H1 (cell line): ENCODE measurements around the gene TBX3. TPM values are rescaled to one million over a fixed set of nuclear protein-coding genes. Genes with fewer than 3 reads are reported as not detected.

Experiments used
- CTCF ChIA-PET: fragments of 300-600 bp; sonication (Branson Sonifier 250); formaldehyde crosslinking; loops from one replicate; lab custom pipeline; 2021; ENCODE audit not compliant: partially characterized antibody; lab: Charles Lee
- POLR2A ChIA-PET: fragments of 300-600 bp; sonication (Branson Sonifier 250); formaldehyde crosslinking; loops from one replicate; lab custom pipeline; 2021; ENCODE audit warnings: inconsistent platforms; ENCODE audit not compliant: partially characterized antibody; lab: Charles Lee
- DNase-seq, 2 experiments: peaks; one replicate each; pipeline versions ENCODE4 v3.0.0 to v3.0.0-alpha.2; 2010 to 2022; ENCODE audit warnings: low spot score in 2 of 2, low read depth in 1 of 2, mixed read lengths in 1 of 2
- FAIRE-seq: peaks from 2 replicates; lab custom pipeline; 2011; peaks lifted over from hg19 to GRCh38; lab: Jason Lieb, UNC
- H2AFZ ChIP-seq: 2 replicates; pipeline ENCODE4 v1.8.1; 2012; ENCODE audit warnings: low read length, inconsistent platforms
- H2AK5ac ChIP-seq: 2 replicates; pipeline ENCODE4 v1.6.1; 2013; ENCODE audit warnings: low read depth, low read length
- H2BK120ac ChIP-seq: replicated peaks from 2 replicates; pipeline ENCODE3; 2013; ENCODE audit warnings: low read depth, low read length, inconsistent platforms
- H2BK12ac ChIP-seq: 2 replicates; pipeline ENCODE4 v1.6.1; 2013; ENCODE audit warnings: low read depth, low read length
- H2BK15ac ChIP-seq: 2 replicates; pipeline ENCODE4 v1.6.1; 2013; ENCODE audit warnings: low read length
- H2BK20ac ChIP-seq: 2 replicates; pipeline ENCODE4 v1.6.1; 2013; ENCODE audit warnings: low read length
- H2BK5ac ChIP-seq: 2 replicates; pipeline ENCODE4 v1.6.1; 2013; ENCODE audit warnings: low read depth, low read length
- H3K14ac ChIP-seq: 2 replicates; pipeline ENCODE4 v1.6.1; 2013; ENCODE audit warnings: inconsistent platforms; ENCODE audit not compliant: insufficient read length
- H3K18ac ChIP-seq: 2 replicates; pipeline ENCODE4 v1.6.1; 2013; ENCODE audit warnings: low read length; ENCODE audit errors: extremely low read depth
- H3K23ac ChIP-seq: 2 replicates; pipeline ENCODE4 v1.6.1; 2013; ENCODE audit warnings: inconsistent platforms; ENCODE audit not compliant: insufficient read length
- H3K23me2 ChIP-seq: 2 replicates; pipeline ENCODE4 v1.6.1; 2013; ENCODE audit warnings: low read depth, low read length
- H3K27ac ChIP-seq: 2 replicates; pipeline ENCODE4 v1.6.1; 2011; ENCODE audit warnings: low read depth, low read length, inconsistent platforms
- H3K27me3 ChIP-seq, 4 experiments: replicated peaks in 1 of 4; 1 replicate in 1 of 4; 2 replicates in 3 of 4; pipeline versions ENCODE4 v1.6.1 to v1.8.1; 2011 to 2013; ENCODE audit warnings: low read length in 3 of 4, mild to moderate bottlenecking in 3 of 4, inconsistent platforms in 2 of 4, mixed read lengths in 2 of 4, moderate library complexity in 1 of 4; ENCODE audit not compliant: control insufficient read depth in 3 of 4, insufficient read depth in 3 of 4; ENCODE audit errors: extremely low read depth in 1 of 4
- H3K36me3 ChIP-seq, 4 experiments: 2 replicates each; pipeline versions ENCODE4 v1.6.1 to v1.8.1; 2011 to 2013; ENCODE audit warnings: mild to moderate bottlenecking in 4 of 4, low read length in 3 of 4, moderate library complexity in 2 of 4, control low read depth in 1 of 4, inconsistent platforms in 1 of 4; ENCODE audit not compliant: insufficient read depth in 4 of 4, control insufficient read depth in 2 of 4
- H3K4ac ChIP-seq: replicated peaks from 2 replicates; pipeline ENCODE3; 2013; ENCODE audit warnings: low read length, low read depth, mixed read lengths, inconsistent platforms; ENCODE audit not compliant: insufficient read length
- H3K4me1 ChIP-seq, 4 experiments: replicated peaks in 1 of 4; 1 replicate in 1 of 4; 2 replicates in 3 of 4; pipeline versions ENCODE4 v1.6.1 to v1.8.1; 2011 to 2013; ENCODE audit warnings: low read length in 3 of 4, inconsistent platforms in 2 of 4, mixed read lengths in 1 of 4; ENCODE audit not compliant: insufficient read depth in 4 of 4, control insufficient read depth in 3 of 4
- H3K4me2 ChIP-seq, 2 experiments: 2 replicates each; pipeline versions ENCODE4 v1.6.1 to v1.8.1; 2011 to 2013; ENCODE audit warnings: low read depth in 2 of 2, low read length in 2 of 2, control low read depth in 1 of 2, inconsistent platforms in 1 of 2, mild to moderate bottlenecking in 1 of 2; ENCODE audit not compliant: insufficient read depth in 1 of 2
- H3K4me3 ChIP-seq, 4 experiments: fragments of 200-600, 300-600 bp in 1 of 4; sonication (generic), shearing (Covaris generic), sonication (Bioruptor Twin) in 1 of 4; 2 replicates each; pipeline versions ENCODE4 v1.5.1 to v1.8.1; 2011 to 2016; ENCODE audit warnings: low read length in 4 of 4, low read depth in 3 of 4, control low read depth in 2 of 4, inconsistent platforms in 2 of 4, mild to moderate bottlenecking in 2 of 4, mixed read lengths in 1 of 4, moderate library complexity in 1 of 4; ENCODE audit not compliant: insufficient read depth in 2 of 4; ENCODE audit errors: extremely low read depth in 1 of 4
- H3K56ac ChIP-seq: replicated peaks from 2 replicates; pipeline ENCODE3; 2013; ENCODE audit warnings: low read depth, mild to moderate bottlenecking, mixed read lengths, low read length, inconsistent platforms; ENCODE audit not compliant: insufficient read length
- H3K79me1 ChIP-seq: 2 replicates; pipeline ENCODE4 v1.6.1; 2013; ENCODE audit warnings: low read depth, low read length, control low read depth
- H3K79me2 ChIP-seq, 2 experiments: 2 replicates each; pipeline versions ENCODE4 v1.6.1 to v1.8.1; 2012 to 2013; ENCODE audit warnings: low read length in 2 of 2, mild to moderate bottlenecking in 2 of 2, inconsistent platforms in 1 of 2; ENCODE audit not compliant: insufficient read depth in 2 of 2, control insufficient read depth in 1 of 2
- H3K9ac ChIP-seq, 4 experiments: replicated peaks in 1 of 4; 1 replicate in 1 of 4; 2 replicates in 3 of 4; pipeline versions ENCODE4 v1.6.1 to v1.8.1; 2011 to 2013; ENCODE audit warnings: low read depth in 3 of 4, low read length in 3 of 4, control low read depth in 2 of 4, mild to moderate bottlenecking in 2 of 4, moderate library complexity in 2 of 4, inconsistent platforms in 1 of 4; ENCODE audit errors: extremely low read depth in 1 of 4
- H3K9me3 ChIP-seq, 2 experiments: 2 replicates each; pipeline versions ENCODE4 v1.6.1 to v1.8.1; 2012 to 2013; ENCODE audit warnings: mild to moderate bottlenecking in 2 of 2, moderate library complexity in 2 of 2, control low read depth in 1 of 2, inconsistent platforms in 1 of 2, low read depth in 1 of 2, low read length in 1 of 2, mixed read lengths in 1 of 2; ENCODE audit not compliant: insufficient read depth in 2 of 2
- H4K20me1 ChIP-seq, 2 experiments: replicated peaks in 1 of 2; 2 replicates each; pipeline versions ENCODE3 to v1.8.1; 2011 to 2013; ENCODE audit warnings: inconsistent platforms in 2 of 2, low read length in 2 of 2, mild to moderate bottlenecking in 1 of 2; ENCODE audit not compliant: insufficient read depth in 2 of 2, control insufficient read depth in 1 of 2
- H4K5ac ChIP-seq: 2 replicates; pipeline ENCODE4 v1.6.1; 2013; ENCODE audit warnings: low read length, low read depth, mixed read lengths, inconsistent platforms; ENCODE audit not compliant: insufficient read length
- H4K8ac ChIP-seq: 2 replicates; pipeline ENCODE4 v1.8.0; 2013; ENCODE audit warnings: mild to moderate bottlenecking, moderate library complexity, low read length, inconsistent platforms; ENCODE audit not compliant: insufficient read depth; ENCODE audit errors: extremely low read depth
- H4K91ac ChIP-seq: replicated peaks from 2 replicates; pipeline ENCODE3; 2013; ENCODE audit warnings: low read length, mixed read lengths, inconsistent platforms; ENCODE audit not compliant: insufficient read length
- CTCF ChIP-seq, 3 experiments: IDR thresholded peaks; 1 replicate in 2 of 3; 2 replicates in 1 of 3; pipeline versions ENCODE4 v1.5.1 to v1.6.1; 2011; ENCODE audit warnings: low read length in 3 of 3, mild to moderate bottlenecking in 3 of 3, inconsistent platforms in 2 of 3, low read depth in 1 of 3, moderate library complexity in 1 of 3; ENCODE audit not compliant: insufficient read depth in 1 of 3; ENCODE audit errors: control extremely low read depth in 1 of 3
- EP300 ChIP-seq, 2 experiments: IDR thresholded peaks; 1 replicate in 1 of 2; 2 replicates in 1 of 2; pipeline ENCODE4 v1.6.1; 2011 to 2012; ENCODE audit warnings: low read depth in 2 of 2, low read length in 2 of 2, mild to moderate bottlenecking in 2 of 2, borderline replicate concordance in 1 of 2, inconsistent platforms in 1 of 2, moderate library complexity in 1 of 2
- NRF1 ChIP-seq: IDR thresholded peaks from 2 replicates; pipeline ENCODE4 v1.6.1; 2011; ENCODE audit warnings: mild to moderate bottlenecking, low read depth, low read length, improper control_type of control experiment
- RXRA ChIP-seq: IDR thresholded peaks from 2 replicates; pipeline ENCODE4 v1.6.1; 2011; ENCODE audit warnings: low read depth, mild to moderate bottlenecking, low read length, moderate library complexity; ENCODE audit not compliant: insufficient read depth
- SIX5 ChIP-seq: IDR thresholded peaks from 2 replicates; pipeline ENCODE4 v1.6.1; 2011; ENCODE audit warnings: mild to moderate bottlenecking, low read depth, low read length
- SP1 ChIP-seq: IDR thresholded peaks from 2 replicates; pipeline ENCODE4 v1.6.1; 2011; ENCODE audit warnings: low read depth, low read length
- SP2 ChIP-seq: IDR thresholded peaks from 2 replicates; pipeline ENCODE4 v1.6.1; 2012; ENCODE audit warnings: mild to moderate bottlenecking, low read length, inconsistent platforms
- YY1 ChIP-seq: IDR thresholded peaks from 2 replicates; pipeline ENCODE4 v1.6.1; 2011; ENCODE audit warnings: low read depth, mild to moderate bottlenecking, low read length
- WGBS, 2 experiments: shearing (Covaris generic) in 1 of 2; methylation state at CpG; one replicate each; pipeline versions ENCODE4 v1.1.6 to v1.1.7; 2013 to 2015; ENCODE audit warnings: low lambda C conversion rate in 2 of 2, mixed read lengths in 2 of 2, inconsistent platforms in 1 of 2, low coverage in 1 of 2, missing lambda C conversion rate in 1 of 2; ENCODE audit not compliant: insufficient replicate concordance in 2 of 2, insufficient coverage in 1 of 2, insufficient read length in 1 of 2; ENCODE audit errors: extremely low coverage in 1 of 2, missing lambda C conversion rate in 1 of 2; 5-methylcytosine and 5-hydroxymethylcytosine counted together
- polyA plus RNA-seq, 7 experiments: library from polyadenylated mRNA; depleted of rRNA in 3 of 7; stranded (reverse) in 5 of 7; unstranded in 2 of 7; fragments of >200 nt in 5 of 7; fragments of 200-250 nt in 2 of 7; gene quantifications; 1 replicate in 5 of 7; 2 replicates in 1 of 7; 4 replicates in 1 of 7; pipeline versions ENCODE4 v1.2.1 to v1.2.3, GENCODE V29; 2011 to 2013; ENCODE audit warnings: missing spikeins in 2 of 7, mixed read lengths in 2 of 7
- total RNA-seq: library from RNA; stranded (reverse); fragmentation: NEBNext Ultra II Directional; extraction: Animal tissue kit (Norgen Biotek cat#: 25700); gene quantifications from 2 replicates; pipeline ENCODE4 v1.2.1, GENCODE V29; 2021

TBX3 gene
- total and polyA plus RNA-seq, 2 of the 8 experiments (the other 6 are each of a cell fraction or from before 2014, with no cell fraction given), result 0.09 to 1.0 TPM

DNA sequence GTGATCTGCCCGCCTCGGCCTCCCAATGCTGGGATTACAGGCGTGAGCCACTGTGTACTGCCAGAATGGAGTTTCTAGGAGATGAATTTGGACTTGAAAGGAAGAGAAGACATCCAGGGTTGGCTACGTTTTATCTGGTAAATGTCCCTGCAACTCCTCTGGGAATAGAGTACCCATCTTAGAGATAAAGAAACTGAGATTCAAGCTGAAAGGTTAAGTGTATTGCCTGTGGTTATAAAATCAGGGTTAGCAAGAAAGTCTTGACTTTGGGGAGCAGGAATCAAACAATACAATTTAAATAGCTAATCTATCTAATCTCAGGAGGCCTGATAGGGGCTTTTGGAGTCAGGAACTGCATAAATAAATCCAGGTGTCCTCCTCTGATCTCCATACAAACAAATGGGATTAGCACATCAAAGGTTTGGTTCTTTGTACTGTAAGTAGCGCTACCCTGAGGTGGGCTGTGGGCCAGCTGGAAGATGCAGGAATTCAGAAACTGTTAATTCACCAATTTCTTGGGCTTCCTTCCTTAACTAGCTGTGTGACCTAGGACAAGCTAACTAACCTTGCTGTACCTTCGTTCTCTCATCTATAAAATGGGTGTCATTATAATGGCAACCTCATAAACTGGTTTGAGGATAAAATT lies 45.1 kb downstream of the TBX3 start:
- Histone ChIP-seq H3K9ac (no peak overlapping the region), H3K79me2 (no peaks in the 10 kb centered on the region), H3K27me3 (peaks cover 0 to 3% (median under 1%) of the 10 kb centered on the region in 4 experiments; a peak in 2 of 7 replicates), H3K4ac (no peak overlapping the region), H3K36me3 (no peaks in the 10 kb centered on the region), H3K27ac (no peak overlapping the region), H2BK12ac (0 out of 2 replicates have a peak overlapping the region, but pooled peaks have one; percentile 18), H2BK120ac (no peak overlapping the region), H3K14ac (no peak overlapping the region), H3K4me2 (no peak overlapping the region), H2BK20ac (peak overlapping the region; percentile 9; the same call in 1 of the 2 replicates), H2BK5ac (no peak overlapping the region), H4K20me1 (no peaks in the 10 kb centered on the region), H3K4me3 (no peak overlapping the region), H3K56ac (no peak overlapping the region), H4K91ac (no peak overlapping the region), H3K23me2 (no peaks in the 10 kb centered on the region; the same call in 1 of the 2 replicates), H2AK5ac (no peak overlapping the region), H2BK15ac (no peak overlapping the region), H3K18ac (no peak overlapping the region; the same call in 1 of the 2 replicates), H2AFZ (no peak overlapping the region), H3K79me1 (no peaks in the 10 kb centered on the region), H3K23ac (no peak overlapping the region), H4K8ac (no peak overlapping the region), H4K5ac (no peak overlapping the region), H3K9me3 (no peaks in the 10 kb centered on the region), H3K4me1 (peaks cover 2 to 16% (median 6%) of the 10 kb centered on the region in 4 experiments; a peak in 5 of 7 replicates)
- FAIRE-seq, result peak; percentile 97
- WGBS, 2 experiments, result 49% methylated on average over 6 of the region's 6 CpGs; no CpG with 5 or more reads in 1 of the 2 experiments
- ChIA-PET POLR2A (interaction anchor here (0.5 to 0.7 kb wide), 3 partner anchors 371 to 711 kb away, joined by 3 read pairs; no protein-coding TSS in a partner anchor), CTCF (interaction anchor here (1.1 to 4.4 kb wide), 4 partner anchors 15 to 1132 kb away, joined by 3 to 53 read pairs (median 9); no protein-coding TSS in a partner anchor)
- peak in 1 of 2 experiments; percentile 59 for DNase-seq
- TF ChIP-seq NRF1 (no peak), SP2 (no peak), CTCF (IDR thresholded peaks at IDR 0.05; ENCODE audit: control extremely low read depth in 1 of 3, insufficient read depth in 1 of 3, low read depth in 1 of 3, low read length in 3 of 3) (peak in 1 of 3 experiments; percentile 10; a peak in 1 of 4 replicates), SIX5 (no peak), EP300 (IDR thresholded peaks at IDR 0.05; ENCODE audit: borderline replicate concordance in 1 of 2, low read depth in 2 of 2, low read length in 2 of 2) (peak in 1 of 2 experiments; percentile 81; a peak in 1 of 3 replicates), YY1 (no peak), SP1 (peak; percentile 45; the same call in 1 of the 2 replicates), RXRA (no peak)
